ENCODE data around the gene CHIC2.
"Not testable (repeated sequence)": the region's sequence is repeated elsewhere in the genome, so short reads cannot be mapped to it uniquely, and the experiment has no call there.

CHIC2 gene

DNA sequence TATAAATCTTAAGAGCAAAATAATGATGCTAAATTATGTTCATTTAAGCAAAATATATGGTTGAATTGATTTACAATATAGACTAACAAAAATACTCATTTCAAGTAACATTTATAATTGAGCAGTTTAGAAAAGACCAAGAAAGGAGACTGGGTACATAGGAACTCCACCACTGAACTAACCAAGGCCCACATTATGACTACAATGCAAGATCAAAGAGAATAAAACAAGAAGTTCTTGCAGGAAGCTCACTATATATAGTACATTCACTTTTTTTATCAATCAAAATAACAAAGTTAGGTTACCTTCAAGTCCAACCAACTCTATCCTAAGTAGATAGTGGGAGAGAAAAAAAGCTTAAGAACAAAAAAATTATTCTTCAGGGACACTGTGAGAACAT, 8.0 kb downstream of the CHIC2 start:
- no peak for DNase-seq

DNA sequence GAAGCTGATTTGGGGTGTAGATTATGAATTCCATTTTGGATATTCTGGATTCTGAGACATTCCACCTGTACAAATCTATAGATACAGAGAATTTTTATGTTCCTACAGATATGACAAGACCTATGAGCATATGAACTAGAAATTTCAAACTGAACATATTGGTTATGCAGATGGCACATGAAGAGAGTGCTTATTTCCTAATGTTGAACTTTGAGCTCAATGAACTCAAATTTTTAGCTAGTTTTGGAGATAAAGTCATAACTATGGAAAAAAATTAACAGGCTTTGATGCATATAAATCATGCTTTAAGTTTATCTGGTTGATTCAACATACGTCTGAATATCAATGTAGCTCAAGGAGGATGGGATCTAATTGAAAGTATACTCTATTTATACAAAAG, 8.9 kb downstream of the CHIC2 start:
- no peak for DNase-seq

GRCh38 chr4:54054501-54054900, 9.9 kb downstream of the CHIC2 start:
- DNase-seq = no peak

- not testable (repeated sequence) for DNase-seq
These were observed 11.1 kb downstream of the CHIC2 start for GRCh38 chr4:54053322-54053721.

- DNase-seq = no peak
These were observed 14.0 kb downstream of the CHIC2 start for GRCh38 chr4:54050214-54050904.

GRCh38 chr4:54043630-54044029, 20.8 kb downstream of the CHIC2 start:
- not testable (repeated sequence) for DNase-seq

- DNase-seq = no peak
These were observed 22.5 kb downstream of the CHIC2 start for GRCh38 chr4:54041933-54042332.

DNA sequence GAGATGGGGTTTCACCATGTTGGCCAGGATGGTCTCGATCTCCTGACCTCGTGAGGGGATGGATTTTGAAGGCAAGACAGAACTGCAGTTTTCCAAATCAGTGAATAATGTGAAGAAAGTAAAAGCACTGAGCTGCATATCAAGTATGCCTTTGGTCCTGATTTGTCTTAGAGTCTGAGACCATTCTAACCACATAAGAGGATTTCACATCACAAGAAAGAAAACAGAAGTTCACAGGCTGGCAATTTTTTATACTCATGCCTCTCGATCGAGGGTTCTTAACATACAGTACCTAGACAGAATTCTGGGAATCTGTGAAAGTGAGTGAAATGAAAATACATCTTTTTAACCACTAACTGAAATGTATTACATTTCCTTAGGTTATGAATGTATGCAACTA, 23.3 kb downstream of the CHIC2 start:
- no peak for DNase-seq

GRCh38 chr4:54038056-54038455, 26.3 kb downstream of the CHIC2 start:
- DNase-seq = no peak

GRCh38 chr4:54036184-54036583, 28.2 kb downstream of the CHIC2 start:
- DNase-seq = no peak

DNA sequence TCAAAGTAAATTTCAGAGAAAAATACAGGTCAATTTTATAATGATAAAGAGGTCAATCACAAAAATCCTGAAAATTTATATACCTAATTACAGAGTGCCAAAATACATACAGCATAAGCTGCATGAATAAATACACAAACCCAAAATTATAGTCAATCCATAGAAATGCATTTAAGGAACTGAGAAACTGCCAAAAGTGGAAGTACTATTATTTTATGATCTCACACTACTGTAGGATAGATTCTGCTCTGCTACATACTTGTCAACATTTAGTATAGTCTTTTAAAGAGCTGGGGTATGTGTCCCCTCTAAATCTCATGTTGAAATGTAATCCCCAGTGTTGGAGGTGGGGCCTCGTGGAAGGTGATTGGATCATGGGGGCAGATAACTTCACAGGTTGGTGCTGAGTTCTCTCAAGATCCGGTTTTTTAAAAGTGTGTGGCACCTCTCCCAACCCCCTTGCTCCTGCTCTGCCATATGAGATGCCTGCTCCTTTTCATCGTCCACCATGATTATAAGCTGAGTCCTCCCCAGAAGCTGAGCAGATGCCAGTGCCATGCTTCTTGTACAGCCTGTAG, 31.8 kb downstream of the CHIC2 start:
- no peak for DNase-seq

DNA sequence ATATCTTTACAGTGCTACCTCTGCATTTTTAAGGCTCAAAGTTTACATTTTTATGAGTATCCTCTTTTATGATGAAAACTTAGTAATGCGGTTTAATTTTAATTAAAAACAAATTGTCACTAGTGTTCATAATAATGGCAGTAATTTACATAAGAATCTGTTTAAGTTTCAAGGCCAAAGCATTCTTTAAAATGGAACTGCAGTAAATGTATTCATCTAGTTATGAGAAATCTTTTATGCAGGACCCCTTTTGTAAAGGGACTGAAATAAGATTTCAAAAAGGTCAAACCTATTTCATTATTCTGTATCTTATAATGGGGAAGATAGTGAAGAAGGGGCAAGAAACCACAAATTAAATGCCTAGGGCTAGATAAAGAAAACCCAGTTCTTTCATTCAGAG, 37.1 kb downstream of the CHIC2 start:
- no peak for DNase-seq

DNA sequence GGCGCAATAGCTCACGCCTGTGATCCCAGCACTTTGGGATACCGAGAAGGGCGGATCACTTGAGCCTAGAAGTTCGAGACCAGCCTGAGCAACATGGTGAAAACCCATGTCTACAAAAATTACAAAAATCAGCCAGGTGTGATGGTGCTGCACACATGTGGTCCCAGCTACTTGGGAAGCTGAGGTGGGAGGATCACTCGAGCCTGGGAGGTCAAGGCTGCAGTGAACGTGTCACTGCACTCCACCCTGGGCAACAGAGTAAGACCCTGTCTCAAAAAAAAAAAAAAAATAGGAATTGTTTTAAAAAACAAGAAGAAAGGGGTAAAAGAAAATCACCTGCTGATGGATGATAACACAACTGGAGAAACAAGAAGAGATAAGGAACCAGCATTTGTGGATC, 38.8 kb downstream of the CHIC2 start:
- no peak for DNase-seq

GRCh38 chr4:54023019-54023418, 41.4 kb downstream of the CHIC2 start:
- not testable (repeated sequence) for DNase-seq

- DNase-seq = no peak
These were observed 46.4 kb downstream of the CHIC2 start for GRCh38 chr4:54017974-54018373.

GRCh38 chr4:54017308-54017707, 47.1 kb downstream of the CHIC2 start:
- no peak for DNase-seq

DNA sequence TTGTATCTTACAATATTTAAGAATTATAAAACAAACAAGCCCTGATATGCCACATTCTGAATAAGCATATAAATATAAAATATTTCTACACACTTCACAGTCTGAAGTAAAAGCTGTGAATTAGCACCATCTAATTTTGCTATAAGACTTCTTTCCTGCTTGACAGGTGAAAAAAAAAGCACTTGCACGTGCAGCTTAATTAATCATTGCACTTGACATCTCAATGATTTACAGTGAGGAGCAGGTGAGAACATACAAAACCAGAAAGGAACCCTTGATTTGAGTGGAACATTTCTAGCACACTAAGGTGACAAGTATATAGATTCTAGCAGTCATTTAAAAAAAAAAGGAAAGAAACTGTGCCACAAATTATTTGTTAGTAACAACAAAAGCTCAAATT, 47.9 kb downstream of the CHIC2 start:
- DNase-seq = peak; percentile 32

- DNase-seq = no peak
These were observed 48.9 kb downstream of the CHIC2 start for GRCh38 chr4:54015423-54016030.

- no peak for DNase-seq
These were observed 49.7 kb downstream of the CHIC2 start for GRCh38 chr4:54014666-54015160.

GRCh38 chr4:54011201-54011600, 53.2 kb downstream of the CHIC2 start:
- DNase-seq = no peak

DNA sequence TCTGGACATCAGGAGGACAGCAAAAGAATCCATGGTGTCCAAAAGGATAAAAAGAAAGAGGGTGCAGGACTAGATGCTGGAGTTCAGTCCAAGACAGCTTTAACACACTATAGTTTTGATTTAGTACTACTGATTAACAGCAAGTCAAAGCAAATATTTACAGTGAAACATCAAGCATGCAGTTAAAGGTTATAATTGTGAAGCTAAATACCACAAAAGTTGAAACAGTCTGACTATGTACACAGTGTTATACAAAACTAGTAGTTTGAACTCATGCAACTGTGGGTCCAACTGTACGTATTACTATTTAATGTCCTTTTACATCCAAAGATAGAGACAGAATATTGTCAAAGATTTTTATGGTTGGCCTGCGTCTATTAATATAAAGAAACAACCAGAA, 57.6 kb downstream of the CHIC2 start:
- no peak for DNase-seq

DNA sequence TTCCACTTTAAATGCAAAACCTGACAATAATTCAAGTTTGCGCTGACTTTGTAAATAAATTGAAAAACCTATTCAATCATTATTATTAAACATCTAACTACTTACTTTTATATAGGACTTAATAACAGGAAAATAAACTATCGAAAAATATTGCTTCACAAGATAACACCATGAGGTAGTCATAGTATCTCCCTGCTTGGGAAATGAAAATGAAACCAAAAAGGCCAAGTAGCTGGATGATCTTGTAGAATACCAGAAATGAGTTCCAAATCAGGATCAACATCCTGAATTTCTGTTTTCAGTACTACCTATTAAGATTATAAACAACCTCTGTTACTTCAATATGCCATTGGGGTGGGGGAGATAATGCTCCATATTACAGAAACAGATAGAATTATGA, 58.9 kb downstream of the CHIC2 start:
- no peak for DNase-seq

DNA sequence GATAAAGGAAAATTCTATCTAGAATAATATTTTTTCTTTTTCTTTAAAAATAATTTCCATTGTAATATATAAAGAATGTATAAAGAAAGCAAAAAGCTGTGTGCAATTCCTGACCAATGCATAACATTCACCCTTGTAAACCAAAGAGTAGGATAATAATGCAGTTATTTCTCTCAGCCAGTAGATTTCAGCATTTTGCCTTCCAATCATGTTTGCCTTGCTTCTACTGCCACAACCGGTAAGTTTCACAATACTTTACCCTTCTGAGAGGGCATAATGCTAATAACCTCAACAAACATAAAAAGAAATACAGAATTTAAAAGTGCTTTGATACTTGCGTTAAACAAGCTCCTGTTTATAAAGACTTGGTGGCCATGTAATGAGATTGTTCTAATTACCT, 59.9 kb downstream of the CHIC2 start:
- DNase-seq = no peak

DNA sequence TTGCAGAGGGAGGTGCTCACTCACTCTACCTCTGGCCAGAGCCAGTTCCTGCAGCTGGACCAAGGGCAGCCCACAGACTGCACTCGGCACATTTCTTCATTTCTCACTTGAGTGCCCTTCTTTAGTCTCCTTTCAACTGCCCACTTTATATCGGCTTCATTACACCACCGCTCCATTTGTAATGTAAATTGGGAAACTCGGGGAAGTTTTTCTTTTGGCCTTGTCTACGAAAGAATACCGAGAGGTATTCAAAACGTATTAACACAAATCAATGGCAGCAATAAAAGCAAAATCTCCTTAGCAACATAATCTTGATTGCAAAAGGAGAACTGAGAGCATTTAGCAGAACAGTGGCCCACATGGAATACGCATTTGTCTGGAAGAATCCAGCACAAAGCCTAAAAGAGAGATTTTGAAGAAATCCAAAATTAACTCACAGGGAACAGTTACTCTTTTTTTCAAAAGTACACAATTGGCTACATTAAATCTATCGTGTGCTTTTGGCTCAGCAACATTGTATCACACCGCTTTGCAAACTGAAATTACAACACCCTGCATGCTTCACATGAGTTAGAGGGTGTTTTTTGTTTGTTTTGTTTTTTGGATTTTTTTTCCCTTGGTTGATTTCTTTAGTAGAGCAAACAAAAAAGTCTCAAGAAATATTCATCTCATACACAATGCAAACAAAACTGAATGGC, 62.6 kb downstream of the CHIC2 start:
- no peak for DNase-seq

Data from NCI-H1105 (cell line).